Left ventricle myocardium superior (tissue), 1 donor: ENCODE results near the gene TTYH2. TPM values are rescaled to one million over a fixed set of nuclear protein-coding genes. Genes with fewer than 3 reads are reported as not detected.
"Not testable (repeated sequence)": the region's sequence is repeated elsewhere in the genome, so short reads cannot be mapped to it uniquely, and the experiment has no call there.

Source experiments
- ATAC-seq: fragments of 200-7000 bp; cut with Tn5 transposase; one replicate; pipeline ENCODE4 v1.9.1; 2020; ENCODE audit warnings: mild to moderate bottlenecking, moderate library complexity
- DNase-seq: peaks from one replicate; pipeline ENCODE4 v3.0.0-alpha.2; 2020
- intact Hi-C: fragments of 100-400 bp; cut with micrococcal nuclease; formaldehyde crosslinking; loops from one replicate; pipeline ENCODE4 v1.11.0; 2022
- total RNA-seq: library from RNA; stranded (reverse); fragmentation: NEBNext Ultra II Directional; extraction: Animal tissue kit (Norgen Biotek cat#: 25700); gene quantifications from one replicate; pipeline ENCODE4 v1.2.1, GENCODE V29; 2021
- donor health status: DM: no; HTN: yes; CAD: no; lungs with severe emphysema.

The TTYH2 gene
- total RNA-seq, 1 donor from 2014 or later = 42.6 TPM

GRCh38 chr17:74249590-74250270 is 36.4 kb downstream of the TTYH2 start:
- DNase-seq = no peak
- peak; percentile 47 for ATAC-seq

GRCh38 chr17:74250324-74250995 is 37.1 kb downstream of the TTYH2 start:
- ATAC-seq (no peak), DNase-seq (no peak)
- intact Hi-C loops = no loop called here

More at GRCh38 chr17:74249590-74250270, 36.4 kb downstream of the TTYH2 start:
- intact Hi-C loops = no loop called here

- ATAC-seq (no peak), DNase-seq (no peak)
- intact Hi-C loops = no loop called here
Observed at GRCh38 chr17:74251051-74251450, 37.7 kb downstream of the TTYH2 start.

GRCh38 chr17:74251569-74251968 is 38.2 kb downstream of the TTYH2 start:
- DNase-seq (no peak), ATAC-seq (no peak)
- intact Hi-C loops = no loop called here

GRCh38 chr17:74252211-74252610 is 38.8 kb downstream of the TTYH2 start:
- intact Hi-C loops = no loop called here
- DNase-seq (no peak), ATAC-seq (no peak)

- ATAC-seq = no peak
- intact Hi-C loops = no loop called here
- DNase-seq = no peak
Observed at GRCh38 chr17:74253036-74253435, 39.7 kb downstream of the TTYH2 start.

- DNase-seq (no peak), ATAC-seq (no peak)
- intact Hi-C loops = no loop called here
Observed at GRCh38 chr17:74257311-74257710, 43.9 kb downstream of the TTYH2 start.

GRCh38 chr17:74259667-74260524 is 46.5 kb downstream of the TTYH2 start:
- ATAC-seq (no peak), DNase-seq (no peak)
- intact Hi-C loops = no loop called here

GRCh38 chr17:74260525-74260850 is 47.1 kb downstream of the TTYH2 start:
- ATAC-seq (no peak), DNase-seq (no peak)
- intact Hi-C loops = no loop called here

- no peak for DNase-seq
- intact Hi-C loops = no loop called here
- no peak for ATAC-seq
Observed at GRCh38 chr17:74262601-74263000, 49.2 kb downstream of the TTYH2 start.

- DNase-seq, ATAC-seq, intact Hi-C loops: not testable (repeated sequence)
Observed at GRCh38 chr17:74267054-74267453, 53.7 kb downstream of the TTYH2 start.

- ATAC-seq (no peak), DNase-seq (no peak)
- intact Hi-C loops = no loop called here
Observed at GRCh38 chr17:74267579-74267978, 54.2 kb downstream of the TTYH2 start.

- intact Hi-C loops = no loop called here
- ATAC-seq (no peak), DNase-seq (no peak)
Observed at GRCh38 chr17:74267987-74268499, 54.7 kb downstream of the TTYH2 start.

GRCh38 chr17:74268558-74268957 is 55.2 kb downstream of the TTYH2 start:
- DNase-seq (no peak), ATAC-seq (no peak)

GRCh38 chr17:74270333-74270732 is 57.0 kb downstream of the TTYH2 start:
- DNase-seq = no peak
- no peak for ATAC-seq
- intact Hi-C loops = no loop called here

More at GRCh38 chr17:74268558-74268957, 55.2 kb downstream of the TTYH2 start:
- intact Hi-C loops = no loop called here

GRCh38 chr17:74271281-74271680 is 57.9 kb downstream of the TTYH2 start:
- ATAC-seq (no peak), DNase-seq (no peak)
- intact Hi-C loops = no loop called here

- peak; percentile 28 for ATAC-seq
- DNase-seq = peak; percentile 68
- intact Hi-C loops = no loop called here
Observed at GRCh38 chr17:74271901-74272561, 58.7 kb downstream of the TTYH2 start.

GRCh38 chr17:74272731-74273201 is 59.4 kb downstream of the TTYH2 start:
- ATAC-seq (peak; percentile 30), DNase-seq (peak; percentile 49)
- intact Hi-C loops = no loop called here

GRCh38 chr17:74274060-74274708 is 60.8 kb downstream of the TTYH2 start, which contains the start of gene DNAI2:
Gene DNAI2 (plus strand): TSS chr17:74274234. CDS start chr17:74281818, 7,584 bp downstream.
- DNase-seq (peak; percentile 51), ATAC-seq (no peak)
- intact Hi-C loops = no loop called here
